GM12878 (cell line): ENCODE data around the gene CALY. TPM values are rescaled to one million over a fixed set of nuclear protein-coding genes. Genes with fewer than 3 reads are reported as not detected.
A peak's percentile ranks its signal among the peaks of the same experiment; 100 is the strongest.

Experiments used
- EGR1 ChIP-seq, 2 experiments: IDR thresholded peaks; 1 replicate in 1 of 2; 2 replicates in 1 of 2; pipeline ENCODE4 v1.6.1; 2011 to 2012; ENCODE audit warnings: low read depth in 2 of 2, low read length in 2 of 2, borderline replicate concordance in 1 of 2, mild to moderate bottlenecking in 1 of 2, moderate library complexity in 1 of 2
- IKZF1 ChIP-seq: fragments of 450-650 bp; conservative IDR thresholded peaks from 2 replicates; pipeline ENCODE4 v1.6.1; 2017; ENCODE audit warnings: antibody characterized with exemption, mild to moderate bottlenecking
- IKZF2 ChIP-seq, 2 experiments: fragments of 450-650 bp; IDR thresholded peaks; 2 replicates each; pipeline ENCODE4 v1.6.1; 2017; ENCODE audit warnings: mild to moderate bottlenecking in 2 of 2, moderate library complexity in 2 of 2
- MXI1 ChIP-seq: fragments of 150-350 bp; IDR thresholded peaks from 2 replicates; pipeline ENCODE4 v1.6.1; 2011; ENCODE audit warnings: low read depth, mild to moderate bottlenecking, inconsistent platforms, low read length, improper control_type of control experiment
- MYB ChIP-seq: fragments of 150-350 bp; IDR thresholded peaks from 2 replicates; pipeline ENCODE4 v1.6.1; 2014; ENCODE audit warnings: mild to moderate bottlenecking, low read depth, low read length, borderline replicate concordance
- TBL1XR1 ChIP-seq: IDR thresholded peaks from 2 replicates; pipeline ENCODE4 v1.6.1; 2012; ENCODE audit warnings: low read depth, low read length, improper control_type of control experiment
- TCF12 ChIP-seq: IDR thresholded peaks from 2 replicates; pipeline ENCODE4 v1.6.1; 2011; ENCODE audit warnings: low read depth, mild to moderate bottlenecking, low read length
- polyA plus RNA-seq, 11 experiments: library from polyadenylated mRNA; depleted of rRNA in 4 of 11; unstranded in 6 of 11; stranded (reverse) in 5 of 11; fragments of >200 nt; fragmentation: Nextera tagmentation in 4 of 11; fragmentation: Illumina TruSeq in 1 of 11; extraction: Ambion mirVana in 4 of 11; extraction: Trizol in 1 of 11; gene quantifications; 1 replicate in 1 of 11; 2 replicates in 10 of 11; pipeline versions ENCODE4 v1.2.1 to v1.2.3, GENCODE V29; 2011 to 2016; ENCODE audit warnings: inconsistent platforms in 2 of 11, missing spikeins in 2 of 11, low read depth in 1 of 11
- total RNA-seq, 4 experiments: library from RNA; depleted of rRNA in 3 of 4; stranded (reverse); fragments of >200 nt in 3 of 4; fragmentation: Illumina TruSeq in 1 of 4; extraction: Trizol in 1 of 4; gene quantifications; 2 replicates each; pipeline versions ENCODE4 v1.2.1 to v1.2.3, GENCODE V29; 2013 to 2021
- TF ChIP-seq, protein P1 (sequence below): fragments of 150-350 bp; IDR thresholded peaks from 2 replicates; pipeline ENCODE4 v1.6.1; 2014; ENCODE audit warnings: mild to moderate bottlenecking, low read depth, low read length
- TF ChIP-seq, protein P2 (sequence below): fragments of 450-650 bp; IDR thresholded peaks from 2 replicates; pipeline ENCODE4 v1.6.1; 2017; ENCODE audit warnings: borderline replicate concordance
- TF ChIP-seq, protein P3 (sequence below): IDR thresholded peaks from 2 replicates; pipeline ENCODE4 v1.6.1; 2012; ENCODE audit warnings: low read depth, low read length, improper control_type of control experiment

Gene CALY
- total and polyA plus RNA-seq, 10 of the 15 experiments (the other 5 are each of a cell fraction or from before 2014, with no cell fraction given) = 0.07 TPM; not detected in 9

DNA sequence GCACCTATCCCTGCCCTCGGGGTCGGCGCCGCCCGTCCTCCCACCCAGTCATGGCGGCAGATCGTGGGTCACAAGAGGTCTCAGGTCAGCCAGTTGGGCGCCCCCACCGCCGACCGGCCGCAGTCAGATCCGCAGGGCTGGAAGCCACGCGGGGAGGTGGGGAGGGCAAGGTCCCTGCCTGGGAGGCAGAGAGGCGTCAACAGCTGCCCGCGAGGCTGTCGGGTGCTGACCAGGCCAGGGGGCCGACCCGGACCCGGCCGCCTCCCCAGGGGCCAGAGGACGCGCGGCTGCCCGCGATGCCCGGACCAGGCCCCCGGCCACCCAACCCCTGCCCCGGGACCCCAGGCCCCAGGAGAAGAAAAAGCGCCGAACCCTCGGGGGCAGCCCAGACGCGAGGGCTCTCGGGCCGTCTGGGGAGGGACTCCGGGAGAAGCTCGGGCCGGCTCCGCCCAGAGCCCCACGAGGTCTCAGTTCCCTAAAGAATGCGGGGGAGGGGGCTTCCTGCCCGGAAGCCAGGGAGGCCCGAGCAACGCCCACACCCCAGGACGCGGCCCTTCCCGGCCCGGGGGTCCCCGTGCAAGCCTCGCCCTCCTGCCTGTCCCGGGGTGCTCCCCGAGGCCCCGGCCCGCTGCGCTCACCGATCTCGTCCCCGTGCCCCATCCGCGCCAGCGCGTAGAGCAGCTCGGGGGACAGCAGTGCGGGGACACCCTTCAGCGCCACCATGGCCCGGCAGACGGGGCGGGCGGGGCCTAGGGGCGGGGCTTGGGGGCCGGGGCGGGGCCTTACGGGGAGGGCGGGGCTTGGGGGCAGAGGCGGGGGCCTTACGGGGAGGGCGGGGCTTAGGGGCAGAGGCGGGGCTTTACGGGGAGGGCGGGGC, 20.8 kb upstream of the CALY start, which contains the start of gene FUOM (continued):
- TF ChIP-seq, protein P1, sequence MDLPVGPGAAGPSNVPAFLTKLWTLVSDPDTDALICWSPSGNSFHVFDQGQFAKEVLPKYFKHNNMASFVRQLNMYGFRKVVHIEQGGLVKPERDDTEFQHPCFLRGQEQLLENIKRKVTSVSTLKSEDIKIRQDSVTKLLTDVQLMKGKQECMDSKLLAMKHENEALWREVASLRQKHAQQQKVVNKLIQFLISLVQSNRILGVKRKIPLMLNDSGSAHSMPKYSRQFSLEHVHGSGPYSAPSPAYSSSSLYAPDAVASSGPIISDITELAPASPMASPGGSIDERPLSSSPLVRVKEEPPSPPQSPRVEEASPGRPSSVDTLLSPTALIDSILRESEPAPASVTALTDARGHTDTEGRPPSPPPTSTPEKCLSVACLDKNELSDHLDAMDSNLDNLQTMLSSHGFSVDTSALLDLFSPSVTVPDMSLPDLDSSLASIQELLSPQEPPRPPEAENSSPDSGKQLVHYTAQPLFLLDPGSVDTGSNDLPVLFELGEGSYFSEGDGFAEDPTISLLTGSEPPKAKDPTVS = no peak
- TF ChIP-seq, protein P2, sequence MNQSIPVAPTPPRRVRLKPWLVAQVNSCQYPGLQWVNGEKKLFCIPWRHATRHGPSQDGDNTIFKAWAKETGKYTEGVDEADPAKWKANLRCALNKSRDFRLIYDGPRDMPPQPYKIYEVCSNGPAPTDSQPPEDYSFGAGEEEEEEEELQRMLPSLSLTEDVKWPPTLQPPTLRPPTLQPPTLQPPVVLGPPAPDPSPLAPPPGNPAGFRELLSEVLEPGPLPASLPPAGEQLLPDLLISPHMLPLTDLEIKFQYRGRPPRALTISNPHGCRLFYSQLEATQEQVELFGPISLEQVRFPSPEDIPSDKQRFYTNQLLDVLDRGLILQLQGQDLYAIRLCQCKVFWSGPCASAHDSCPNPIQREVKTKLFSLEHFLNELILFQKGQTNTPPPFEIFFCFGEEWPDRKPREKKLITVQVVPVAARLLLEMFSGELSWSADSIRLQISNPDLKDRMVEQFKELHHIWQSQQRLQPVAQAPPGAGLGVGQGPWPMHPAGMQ = no peak
- TF ChIP-seq TCF12 = 0 out of 2 replicates have a peak, but pooled peaks have one; percentile 23
- TF ChIP-seq MYB = no peak
- TF ChIP-seq EGR1 (IDR thresholded peaks at IDR 0.05; ENCODE audit: borderline replicate concordance in 1 of 2, low read depth in 2 of 2, low read length in 2 of 2) = peak; percentile 39 to 96
- peak; percentile 84 for TF ChIP-seq IKZF1
- TF ChIP-seq TBL1XR1 = 0 out of 2 replicates have a peak, but pooled peaks have one; percentile 26
- TF ChIP-seq, protein P3, sequence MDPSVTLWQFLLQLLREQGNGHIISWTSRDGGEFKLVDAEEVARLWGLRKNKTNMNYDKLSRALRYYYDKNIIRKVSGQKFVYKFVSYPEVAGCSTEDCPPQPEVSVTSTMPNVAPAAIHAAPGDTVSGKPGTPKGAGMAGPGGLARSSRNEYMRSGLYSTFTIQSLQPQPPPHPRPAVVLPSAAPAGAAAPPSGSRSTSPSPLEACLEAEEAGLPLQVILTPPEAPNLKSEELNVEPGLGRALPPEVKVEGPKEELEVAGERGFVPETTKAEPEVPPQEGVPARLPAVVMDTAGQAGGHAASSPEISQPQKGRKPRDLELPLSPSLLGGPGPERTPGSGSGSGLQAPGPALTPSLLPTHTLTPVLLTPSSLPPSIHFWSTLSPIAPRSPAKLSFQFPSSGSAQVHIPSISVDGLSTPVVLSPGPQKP = peak; percentile 49; the same call in 1 of the 2 replicates
- peak; percentile 55 for TF ChIP-seq MXI1
- peak in 1 of 2 experiments; percentile 28; a peak in 1 of 4 replicates for TF ChIP-seq IKZF2 (IDR thresholded peaks at IDR 0.05)
